HG02623 (cell line): ENCODE measurements around the gene SLAMF8.

Source experiments
- ATAC-seq: cut with Tn5 transposase; IDR thresholded peaks from one replicate; pipeline ENCODE4 v1.9.1; 2021; ENCODE audit warnings: moderate library complexity; ENCODE audit not compliant: unreplicated experiment

SLAMF8 gene

DNA sequence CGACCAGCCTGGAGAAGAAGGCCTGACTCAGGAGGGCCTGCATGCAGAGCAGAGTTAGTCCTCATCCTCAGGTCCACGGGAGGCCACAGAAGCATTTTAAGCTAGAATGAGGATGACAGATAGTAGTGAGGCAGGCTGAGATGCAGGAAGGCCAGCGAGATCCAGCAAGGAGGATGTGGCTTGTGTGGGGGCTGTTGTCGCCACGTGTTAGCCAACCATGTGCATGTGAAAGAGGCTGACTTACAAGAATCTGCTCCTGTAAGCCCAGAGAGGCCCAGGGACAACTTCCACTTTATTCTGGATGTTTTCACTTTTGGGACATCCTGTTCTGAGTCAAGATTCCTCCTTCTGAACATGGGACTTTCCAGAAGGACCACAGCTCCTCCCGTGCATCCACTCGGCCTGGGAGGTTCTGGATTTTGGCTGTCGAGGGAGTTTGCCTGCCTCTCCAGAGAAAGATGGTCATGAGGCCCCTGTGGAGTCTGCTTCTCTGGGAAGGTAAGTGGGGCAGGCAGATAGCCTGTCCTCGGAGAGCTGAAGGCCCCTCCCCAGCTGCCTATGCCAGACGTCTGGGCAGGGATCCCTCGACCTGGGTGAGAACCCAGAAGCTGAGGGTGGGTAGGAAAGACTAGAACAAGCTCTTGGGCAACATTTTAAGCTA lies at the start of gene SLAMF8:
Gene SLAMF8 (plus strand): TSS at position 433 of the 661 bp plus-strand sequence. CDS start 26 bp downstream, at position 459.
- ATAC-seq: no peak

DNA sequence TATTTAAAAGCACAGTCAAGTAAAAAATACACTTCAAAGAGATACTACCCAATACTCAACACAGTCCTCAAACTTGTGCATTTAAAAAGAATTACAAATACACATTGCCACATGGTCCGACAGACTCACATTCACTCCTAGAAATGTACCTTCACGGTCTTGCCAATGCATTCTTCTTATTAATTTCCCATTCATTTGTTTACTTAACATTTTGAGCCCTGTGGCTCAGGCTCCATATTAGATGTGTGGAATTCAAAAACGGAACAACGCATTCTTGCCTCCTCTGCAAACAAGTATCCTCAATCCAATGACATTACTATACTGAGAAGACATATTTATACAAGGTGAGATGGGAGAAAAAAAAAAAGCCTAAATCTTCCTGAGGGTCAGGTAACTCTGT lies 48.4 kb upstream of the SLAMF8 start:
- no peak for ATAC-seq

DNA sequence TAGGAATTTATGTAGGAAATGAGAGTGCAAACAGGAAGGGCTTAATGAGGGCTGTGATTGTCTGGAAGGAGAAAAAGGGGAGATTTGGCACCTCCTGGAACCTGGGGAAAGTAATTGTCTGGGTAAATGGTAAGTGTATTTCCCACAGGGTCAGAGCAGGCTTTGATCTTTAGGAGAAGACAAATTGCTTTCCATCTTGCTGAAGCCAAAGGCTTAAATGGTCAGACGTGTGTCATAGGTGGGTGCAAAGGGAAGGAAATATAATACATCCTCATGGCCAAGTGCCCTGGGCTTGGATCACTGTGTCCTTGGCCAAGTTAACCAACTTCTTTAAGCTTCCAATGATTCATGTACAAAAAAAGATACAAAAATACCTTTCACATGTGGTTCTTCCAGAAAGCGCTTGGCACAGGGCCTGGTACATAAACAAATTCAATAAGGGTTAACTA lies 47.2 kb upstream of the SLAMF8 start:
- ATAC-seq: no peak

DNA sequence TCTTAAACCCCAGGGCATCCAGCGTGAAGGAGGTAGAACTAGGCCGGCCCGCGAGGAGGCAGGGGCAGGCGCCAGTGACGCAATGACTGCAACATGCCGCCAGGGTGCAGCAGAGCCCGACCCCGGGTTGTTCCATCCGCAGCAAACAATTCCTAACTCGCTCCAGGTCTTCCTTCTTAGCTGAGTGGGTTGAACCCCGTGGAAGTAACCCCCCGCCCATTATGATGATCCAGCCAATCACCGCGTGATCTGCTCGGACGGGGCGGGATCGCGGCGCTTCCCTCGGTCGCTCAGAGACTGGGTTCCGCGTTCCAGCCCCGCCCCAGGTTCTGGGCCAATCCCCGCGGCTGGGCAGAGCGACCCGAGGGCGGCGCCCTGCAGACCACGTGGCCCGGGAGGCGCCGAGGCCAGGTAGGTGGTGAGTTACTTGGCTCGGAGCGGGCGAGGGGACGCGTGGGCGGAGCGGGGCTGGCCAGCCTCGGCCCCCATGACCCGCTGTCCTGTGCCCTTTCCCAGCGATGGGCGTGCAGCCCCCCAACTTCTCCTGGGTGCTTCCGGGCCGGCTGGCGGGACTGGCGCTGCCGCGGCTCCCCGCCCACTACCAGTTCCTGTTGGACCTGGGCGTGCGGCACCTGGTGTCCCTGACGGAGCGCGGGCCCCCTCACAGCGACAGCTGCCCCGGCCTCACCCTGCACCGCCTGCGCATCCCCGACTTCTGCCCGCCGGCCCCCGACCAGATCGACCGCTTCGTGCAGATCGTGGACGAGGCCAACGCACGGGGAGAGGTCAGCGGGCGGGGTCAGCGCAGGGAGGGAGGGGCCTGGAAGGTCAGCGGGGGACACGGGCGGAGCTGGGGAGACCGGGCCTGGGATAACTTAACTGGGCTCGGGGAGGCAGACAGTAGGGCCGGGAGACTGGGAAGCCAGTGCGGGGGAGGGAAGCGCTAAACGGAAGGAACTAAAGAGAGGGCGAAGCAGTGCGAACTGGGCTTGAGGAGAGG lies 45.8 kb upstream of the SLAMF8 start, which contains the start of gene DUSP23:
Gene DUSP23 (plus strand): TSS at position 380 of the 1,000 bp plus-strand sequence. CDS start 139 bp downstream, at position 519.
- peak; percentile 99 for ATAC-seq

DNA sequence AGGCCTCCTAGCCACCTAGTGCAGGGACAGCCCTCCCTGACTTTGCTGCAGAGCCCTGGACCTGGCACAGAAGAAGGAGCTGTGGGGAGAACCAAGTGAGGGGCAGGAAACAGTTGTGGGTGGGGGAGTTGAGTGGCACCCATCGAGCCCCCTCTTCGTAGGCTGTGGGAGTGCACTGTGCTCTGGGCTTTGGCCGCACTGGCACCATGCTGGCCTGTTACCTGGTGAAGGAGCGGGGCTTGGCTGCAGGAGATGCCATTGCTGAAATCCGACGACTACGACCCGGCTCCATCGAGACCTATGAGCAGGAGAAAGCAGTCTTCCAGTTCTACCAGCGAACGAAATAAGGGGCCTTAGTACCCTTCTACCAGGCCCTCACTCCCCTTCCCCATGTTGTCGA lies 44.7 kb upstream of the SLAMF8 start:
- ATAC-seq: no peak

DNA sequence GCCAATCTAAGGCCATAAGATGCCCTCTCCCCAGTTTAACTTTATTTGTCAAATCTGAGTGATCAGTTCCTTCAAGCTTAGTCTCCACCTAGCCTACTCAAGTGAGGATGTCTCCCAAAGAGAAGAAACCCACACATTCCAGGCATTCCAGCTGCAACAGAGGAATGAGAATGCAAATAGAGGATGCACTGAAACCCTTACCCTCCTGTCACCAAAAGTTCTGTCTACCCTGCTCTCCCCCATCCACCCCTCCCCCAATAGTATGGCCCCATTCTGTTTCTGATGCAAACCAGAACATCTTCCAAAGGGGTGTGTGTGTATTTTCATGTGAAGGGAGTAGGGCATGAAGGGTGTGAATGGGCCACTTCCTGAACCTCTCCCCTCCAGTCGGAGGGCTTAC lies 42.9 kb upstream of the SLAMF8 start:
- no peak for ATAC-seq

DNA sequence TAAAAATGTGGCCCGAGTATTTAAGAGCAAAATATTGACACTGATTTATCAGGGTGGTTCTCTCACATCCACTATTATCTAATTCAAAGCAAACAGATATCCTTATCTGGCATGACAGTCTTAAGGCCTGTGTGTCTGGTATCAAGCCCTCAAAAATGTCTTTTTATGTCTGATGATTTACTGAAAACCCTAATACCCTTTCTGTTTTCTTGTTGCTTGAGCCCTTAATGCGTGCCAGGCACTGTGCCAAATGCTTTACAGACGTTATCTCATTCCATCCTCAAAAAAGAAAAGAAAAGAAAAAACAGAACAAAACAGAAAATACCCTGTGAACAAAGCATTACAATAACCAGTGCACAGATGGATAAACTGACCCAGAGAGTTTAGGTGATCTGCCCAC lies 40.2 kb upstream of the SLAMF8 start:
- no peak for ATAC-seq

DNA sequence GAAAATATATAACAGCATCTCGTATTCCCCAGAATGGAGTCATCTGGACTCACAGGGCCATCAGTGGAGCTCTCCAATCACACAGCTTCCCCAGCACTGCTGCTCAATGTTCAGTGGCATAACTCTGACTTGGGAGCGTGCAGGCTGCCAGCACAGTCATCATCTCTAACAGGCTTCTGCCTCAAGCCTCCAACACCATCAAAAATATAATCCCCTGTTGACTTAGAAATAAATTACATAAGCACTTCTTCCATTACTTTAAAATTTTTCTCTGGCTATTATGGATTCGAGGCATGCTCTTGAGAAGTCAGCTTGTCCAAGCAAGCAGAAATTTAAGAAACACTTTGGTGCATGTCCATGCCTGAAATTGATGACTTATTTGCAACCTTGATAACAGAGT lies 39.7 kb upstream of the SLAMF8 start:
- no peak for ATAC-seq

DNA sequence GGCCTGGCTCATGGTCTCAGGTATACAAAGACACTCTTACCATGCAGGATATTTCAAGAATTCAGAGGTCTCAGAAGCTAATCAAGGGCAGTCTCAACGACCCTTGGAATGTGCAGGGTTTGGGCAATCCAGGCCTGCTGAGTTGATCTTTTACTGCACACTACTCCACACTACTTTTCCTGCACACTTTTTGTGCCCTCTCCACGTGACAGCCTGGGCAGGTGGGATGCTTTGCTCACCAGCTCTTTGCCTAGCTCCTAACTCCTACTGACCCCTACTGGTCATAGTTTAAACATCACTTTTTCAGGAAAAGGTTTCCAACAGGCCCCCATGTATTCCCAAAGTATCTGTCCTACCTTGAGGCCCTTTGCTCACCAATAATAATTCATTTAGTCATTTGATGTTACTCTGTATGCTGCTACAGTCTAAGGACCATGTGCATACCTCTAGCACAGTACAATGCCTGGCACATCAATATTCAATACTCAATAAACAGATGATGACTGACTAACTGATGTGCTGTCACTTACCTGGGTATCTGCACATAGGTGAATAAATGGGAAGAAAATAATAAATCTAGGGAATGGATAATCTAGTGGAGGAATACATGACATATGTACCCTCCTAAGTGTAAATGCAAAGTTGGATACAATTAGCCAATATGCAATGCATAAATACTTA lies 36.3 kb upstream of the SLAMF8 start:
- ATAC-seq: no peak

DNA sequence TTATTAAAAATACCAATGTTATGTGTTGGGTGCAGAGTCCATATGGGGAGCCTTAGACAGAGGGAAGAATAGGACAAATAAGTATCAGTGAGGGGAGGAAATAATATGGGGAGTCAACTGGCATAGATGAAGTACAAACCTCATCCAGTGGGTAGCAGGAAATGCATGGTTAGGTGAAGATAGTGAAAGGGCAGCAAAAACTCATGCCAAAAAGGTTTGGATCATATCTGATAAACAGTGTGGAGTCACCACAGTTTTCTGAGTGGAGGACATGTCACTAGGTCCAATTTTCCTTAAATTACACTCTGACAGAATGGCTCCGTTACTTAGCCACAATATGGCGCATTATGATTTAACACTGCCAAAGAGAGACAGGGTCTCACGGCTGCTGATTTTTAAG lies 35.6 kb upstream of the SLAMF8 start:
- ATAC-seq: no peak

DNA sequence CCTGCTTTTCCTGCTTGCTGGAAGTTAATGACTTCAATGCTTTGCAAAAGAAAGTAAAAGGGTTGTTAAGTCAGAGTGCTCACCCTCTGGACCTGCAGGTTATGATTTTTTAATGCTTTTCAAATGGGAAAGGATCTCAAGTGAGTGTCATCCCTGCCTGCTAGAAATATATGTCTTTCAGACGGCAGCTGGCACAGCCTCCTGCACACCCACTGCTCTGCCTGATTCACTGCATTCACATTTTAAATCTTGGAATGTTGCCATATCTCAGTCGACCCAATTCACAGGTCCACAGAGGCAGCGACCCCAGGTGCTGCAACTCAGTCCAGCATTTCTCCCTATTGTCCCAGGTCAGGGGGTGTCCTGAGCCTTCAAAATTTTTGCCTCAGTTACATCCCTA lies 35.2 kb upstream of the SLAMF8 start:
- ATAC-seq: no peak

DNA sequence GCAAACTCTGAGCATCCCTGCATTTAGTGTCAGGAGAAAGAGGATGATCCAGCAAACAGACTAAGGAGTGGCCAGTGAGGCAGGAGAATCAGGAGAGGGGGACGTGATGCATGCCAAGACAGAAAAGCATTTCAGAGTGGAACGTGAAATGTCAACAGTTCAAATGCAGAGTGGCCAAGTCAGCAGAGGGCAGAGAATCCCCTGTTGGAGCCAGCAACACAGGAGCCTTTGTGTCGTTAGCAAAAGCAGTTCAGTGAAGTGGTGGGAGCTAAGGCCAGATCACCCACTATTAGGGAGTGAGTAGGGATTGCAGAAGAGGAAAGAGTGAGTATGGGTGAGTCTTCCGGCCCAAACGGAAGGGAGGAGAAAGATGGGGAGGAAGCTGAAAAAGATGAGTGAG lies 31.1 kb upstream of the SLAMF8 start:
- no peak for ATAC-seq

DNA sequence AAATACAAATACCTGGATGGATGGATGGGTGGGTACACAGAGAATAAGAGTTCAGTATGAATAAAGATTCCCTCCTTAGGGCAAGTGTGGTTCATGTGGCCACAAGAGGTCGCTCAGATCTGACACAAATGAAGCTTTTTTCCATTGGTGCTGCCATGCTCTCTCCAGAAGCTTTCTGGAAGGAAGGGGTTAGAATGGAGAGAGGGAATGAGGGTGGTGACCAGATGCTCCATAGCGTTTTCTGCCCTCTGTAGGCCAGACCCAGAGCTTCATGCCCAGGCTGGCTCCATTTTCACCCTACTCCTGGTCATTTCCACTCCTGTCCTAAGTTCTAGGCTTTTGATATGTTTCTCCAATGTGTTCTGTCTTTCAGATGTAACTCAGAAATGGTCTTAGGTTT lies 27.8 kb upstream of the SLAMF8 start:
- no peak for ATAC-seq

DNA sequence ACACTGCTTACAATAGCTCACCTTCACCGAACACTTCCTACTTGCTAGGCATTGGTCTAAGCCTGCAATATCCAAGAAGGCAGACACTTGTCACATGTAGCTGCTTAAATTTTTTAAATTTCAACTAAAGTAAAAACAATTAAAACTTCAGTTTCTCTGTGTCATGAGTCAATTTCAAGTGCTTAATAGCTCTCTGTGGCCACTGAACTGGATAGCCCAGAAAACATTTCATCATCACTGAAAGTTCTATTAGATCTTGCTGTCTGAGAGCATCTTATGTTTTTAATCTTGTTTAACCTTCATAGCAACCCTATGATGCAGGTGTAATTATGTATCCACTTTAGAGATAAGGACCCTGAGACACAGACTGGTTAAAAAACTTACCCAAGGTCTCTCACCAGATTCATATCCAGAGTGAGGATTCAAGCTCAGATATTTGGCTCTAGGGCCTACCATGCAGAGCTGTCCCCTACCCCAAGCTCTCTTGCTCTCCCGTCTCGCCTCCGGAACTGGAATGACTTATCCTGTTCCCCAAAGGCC lies 27.2 kb upstream of the SLAMF8 start:
- ATAC-seq: no peak

DNA sequence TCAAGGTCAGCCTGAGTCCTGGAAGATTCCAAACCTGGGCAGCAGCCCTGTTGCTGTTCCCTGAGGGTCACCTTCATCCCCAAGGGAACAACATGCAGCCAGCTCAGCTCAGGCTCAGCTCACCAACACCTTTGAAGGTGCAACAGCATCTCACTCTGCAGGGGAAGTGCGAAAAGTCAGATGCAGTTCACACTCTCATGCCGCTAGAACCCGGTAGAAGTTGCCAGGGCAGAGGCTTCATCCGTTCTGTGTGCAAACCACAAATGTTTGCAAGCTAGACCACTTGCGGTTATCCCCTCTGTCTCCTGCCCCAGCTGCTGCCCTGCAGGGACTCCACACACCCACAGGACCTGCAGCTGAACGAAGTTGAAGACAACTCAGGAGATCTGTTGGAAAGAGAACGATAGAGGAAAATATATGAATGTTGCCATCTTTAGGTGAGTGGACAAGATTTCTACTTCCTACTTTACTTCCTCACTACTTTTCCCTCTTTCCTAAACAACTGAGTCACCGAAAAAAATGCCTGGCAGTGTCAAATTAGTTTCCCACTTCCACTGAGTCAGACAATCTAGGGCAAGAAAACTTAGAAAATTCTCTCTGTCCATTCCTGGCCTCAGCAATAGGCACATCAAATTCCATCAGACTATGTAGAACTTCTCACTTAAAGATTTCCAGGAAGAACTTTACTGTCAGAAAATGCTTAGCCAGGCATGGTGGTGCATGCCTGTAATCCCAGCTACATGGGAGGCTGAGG lies 26.3 kb upstream of the SLAMF8 start:
- ATAC-seq: peak; percentile 64

DNA sequence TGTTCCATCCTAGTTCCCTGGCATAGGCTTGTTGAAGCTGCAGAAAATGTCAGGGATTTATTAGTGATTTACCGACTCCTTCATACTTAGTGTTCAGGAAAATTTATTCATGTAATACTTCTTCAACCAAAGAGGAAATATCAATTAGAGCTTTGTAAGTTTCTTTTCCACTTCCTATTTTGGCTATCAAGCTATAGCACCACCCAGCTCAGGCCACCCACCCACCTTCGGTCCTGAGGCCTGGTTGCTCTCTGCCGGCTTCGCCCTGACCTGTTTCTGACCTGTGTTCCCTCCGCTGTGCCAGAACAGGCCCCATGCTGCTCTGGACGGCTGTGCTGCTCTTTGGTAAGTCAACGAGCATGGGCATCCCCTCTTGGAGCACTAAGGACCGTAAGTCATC lies 24.6 kb upstream of the SLAMF8 start, which contains the start of gene FCRL6:
Gene FCRL6 (plus strand): TSS at position 250 of the 400 bp plus-strand sequence. CDS start 65 bp downstream, at position 315.
- no peak for ATAC-seq

DNA sequence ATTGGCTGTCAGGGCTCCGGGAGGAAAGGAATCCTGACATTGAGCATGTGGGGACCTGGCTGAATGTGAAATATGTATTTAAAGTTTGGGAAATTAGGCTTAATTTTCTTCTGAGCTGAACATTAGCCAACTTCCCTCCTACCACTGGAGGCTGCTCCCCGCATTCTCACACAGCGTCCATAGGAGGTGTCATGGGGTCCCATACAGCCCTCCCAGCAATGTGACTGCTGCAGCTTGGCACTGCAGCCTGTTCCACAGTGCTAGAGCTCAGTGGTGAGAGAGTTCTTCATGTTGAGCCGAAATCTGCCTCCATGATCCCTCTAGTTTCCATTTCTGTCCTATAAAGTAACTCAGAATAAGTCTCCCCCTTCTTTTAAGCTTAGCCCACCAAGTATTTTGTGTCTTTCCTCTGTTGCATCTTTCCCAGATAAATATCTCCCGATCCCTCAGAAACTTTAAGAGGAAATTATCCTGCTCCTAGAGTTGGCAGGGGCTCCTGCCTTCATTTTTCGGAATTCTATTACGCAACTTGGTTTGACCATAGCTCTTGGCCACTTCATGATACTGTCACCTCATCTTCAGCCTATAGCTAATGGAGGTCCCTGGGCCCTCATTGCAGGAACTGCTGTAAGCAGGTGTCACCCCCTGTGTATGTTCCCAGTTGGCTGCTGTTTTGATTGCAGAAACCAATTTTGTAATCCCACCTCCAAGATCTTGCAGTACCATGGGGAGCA lies 22.6 kb upstream of the SLAMF8 start:
- ATAC-seq: no peak

DNA sequence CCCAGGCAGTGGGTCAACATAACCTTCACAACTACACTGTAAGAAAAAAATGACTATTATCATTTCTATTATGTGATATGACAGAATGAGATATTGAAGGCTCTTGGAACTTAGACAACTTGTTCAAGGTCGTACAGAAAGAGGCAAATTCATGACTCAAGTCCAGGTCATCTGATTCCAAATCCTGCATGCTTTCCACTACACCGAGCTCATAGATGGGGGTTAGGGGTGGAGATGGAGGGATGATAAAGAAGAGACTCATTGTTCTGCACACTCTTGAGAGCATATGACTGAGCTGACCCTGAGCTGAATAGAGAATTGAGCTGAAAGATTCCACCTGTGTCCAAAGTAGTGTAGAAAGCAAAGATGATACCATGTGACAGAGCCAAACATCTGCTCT lies 21.7 kb upstream of the SLAMF8 start:
- no peak for ATAC-seq

DNA sequence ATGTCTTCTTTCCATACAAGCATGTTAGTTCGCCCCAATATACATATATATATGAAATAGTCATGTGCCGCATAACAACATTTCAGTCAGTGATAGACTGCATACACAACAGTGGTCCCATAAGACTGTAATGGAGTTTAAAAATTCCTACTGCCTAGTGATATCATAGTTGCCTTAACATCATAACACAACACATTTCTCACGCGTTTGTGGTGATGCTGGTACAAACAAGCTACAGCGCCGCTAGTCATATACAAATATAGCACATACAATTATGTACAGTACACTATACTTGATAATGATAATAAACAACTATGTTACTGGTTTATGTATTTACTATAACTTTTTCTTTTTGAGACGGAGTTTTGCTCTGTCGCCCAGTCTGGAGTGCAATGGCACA lies 10.7 kb upstream of the SLAMF8 start:
- no peak for ATAC-seq
